ENCODE results near the gene PCTP. TPM values are rescaled to one million over a fixed set of nuclear protein-coding genes. Genes with fewer than 3 reads are reported as not detected.

PCTP gene
- total RNA-seq, 8 experiments from 2014 or later: 4.6 to 21.0 (median 13.0) TPM

GRCh38 chr17:55730380-55730779 is 20.5 kb upstream of the PCTP start:
- in situ Hi-C loops (cut with MboI; ENCODE audit: low pct_unique_long_range_greater_than_20kb in 2 of 9, low sequenced_read_pairs in 9 of 9, unreplicated experiment in 9 of 9): no loop called here
- Histone ChIP-seq H3K27ac (no peak overlapping the region), H3K4me1 (replicated peaks in 1 of 2) (peaks cover 23 to 24% of the 10 kb centered on the region in 2 donors), H3K4me3 (no peak overlapping the region)
- 0 to 100% (median 17%) methylated on average over 1 of the region's 1 CpG; no CpG with 5 or more reads in 3 of the 10 experiments for WGBS, 10 experiments
- ATAC-seq (replicated peaks in 6 of 8): no peak

GRCh38 chr17:55730808-55731207 is 20.0 kb upstream of the PCTP start:
- Histone ChIP-seq H3K4me1 (replicated peaks in 1 of 2) (peaks cover 23 to 24% of the 10 kb centered on the region in 2 donors), H3K4me3 (no peak overlapping the region), H3K27ac (no peak overlapping the region)
- no peak for ATAC-seq (replicated peaks in 6 of 8)
- in situ Hi-C loops (cut with MboI; ENCODE audit: low pct_unique_long_range_greater_than_20kb in 2 of 9, low sequenced_read_pairs in 9 of 9, unreplicated experiment in 9 of 9): no loop called here
- 0 to 100% (median 53%) methylated on average over 1 to 3 of the region's 3 CpGs for WGBS, 10 experiments

- peak overlapping the region in 1 of 5 donors; percentile 8 for H3K4me3 ChIP-seq
Measured at GRCh38 chr17:55731586-55732250, 19.1 kb upstream of the PCTP start.

GRCh38 chr17:55734128-55734781 is 16.6 kb upstream of the PCTP start:
- in situ Hi-C loops (cut with MboI; ENCODE audit: low pct_unique_long_range_greater_than_20kb in 2 of 9, low sequenced_read_pairs in 9 of 9, unreplicated experiment in 9 of 9): no loop called here

More at GRCh38 chr17:55731586-55732250, 19.1 kb upstream of the PCTP start:
- H3K27ac ChIP-seq: no peak overlapping the region
- WGBS, 10 experiments: 0 to 50% (median 13%) methylated on average over 1 to 9 of the region's 10 CpGs
- peak; percentile 63 to 93 (median 85) for ATAC-seq (replicated peaks in 6 of 8)
- peaks cover 23 to 24% of the 10 kb centered on the region in 2 donors for H3K4me1 ChIP-seq (replicated peaks in 1 of 2)
- in situ Hi-C loops (cut with MboI; ENCODE audit: low pct_unique_long_range_greater_than_20kb in 2 of 9, low sequenced_read_pairs in 9 of 9, unreplicated experiment in 9 of 9): no loop called here

GRCh38 chr17:55735731-55736405 is 15.0 kb upstream of the PCTP start:
- in situ Hi-C loops (cut with MboI; ENCODE audit: low pct_unique_long_range_greater_than_20kb in 2 of 9, low sequenced_read_pairs in 9 of 9, unreplicated experiment in 9 of 9): no loop called here
- Histone ChIP-seq H3K4me1 (replicated peaks in 1 of 2) (peaks cover 23 to 24% of the 10 kb centered on the region in 2 donors), H3K27ac (no peak overlapping the region), H3K4me3 (no peak overlapping the region)
- 20 to 54% (median 33%) methylated on average over 2 to 5 of the region's 5 CpGs for WGBS, 10 experiments
- no peak for ATAC-seq (replicated peaks in 6 of 8)

More at GRCh38 chr17:55734128-55734781, 16.6 kb upstream of the PCTP start:
- Histone ChIP-seq H3K27ac (no peak overlapping the region), H3K4me1 (replicated peaks in 1 of 2) (peaks cover 23 to 24% of the 10 kb centered on the region in 2 donors), H3K4me3 (no peak overlapping the region)
- WGBS, 10 experiments: 11 to 48% (median 21%) methylated on average over 2 to 4 of the region's 4 CpGs
- ATAC-seq (replicated peaks in 6 of 8): peak in 5 of 8 experiments; percentile 1 to 51 (median 33)

- no peak for ATAC-seq (replicated peaks in 6 of 8)
- Histone ChIP-seq H3K27ac (no peak overlapping the region), H3K4me1 (replicated peaks in 1 of 2) (peaks cover 9% of the 10 kb centered on the region in 2 donors), H3K4me3 (no peak overlapping the region)
- WGBS, 10 experiments: 35 to 92% (median 87%) methylated on average over 2 to 3 of the region's 4 CpGs; no CpG with 5 or more reads in 6 of the 10 experiments
- in situ Hi-C loops (cut with MboI; ENCODE audit: low pct_unique_long_range_greater_than_20kb in 2 of 9, low sequenced_read_pairs in 9 of 9, unreplicated experiment in 9 of 9): no loop called here
Measured at GRCh38 chr17:55737976-55738501, 12.8 kb upstream of the PCTP start.

- no peak overlapping the region for H3K27ac ChIP-seq
- ATAC-seq (replicated peaks in 6 of 8): peak in 3 of 8 experiments; percentile 62 to 96 (median 93)
- in situ Hi-C loops (cut with MboI; ENCODE audit: low pct_unique_long_range_greater_than_20kb in 2 of 9, low sequenced_read_pairs in 9 of 9, unreplicated experiment in 9 of 9): no loop called here
- no peak overlapping the region for H3K4me3 ChIP-seq
- 26 to 100% (median 79%) methylated on average over 2 to 9 of the region's 10 CpGs for WGBS, 10 experiments
- no peaks in the 10 kb centered on the region for H3K4me1 ChIP-seq (replicated peaks in 1 of 2)
Measured at GRCh38 chr17:55740511-55741355, 10.1 kb upstream of the PCTP start.

GRCh38 chr17:55741356-55741700 is 9.5 kb upstream of the PCTP start:
- 52 to 94% (median 81%) methylated on average over 1 to 3 of the region's 3 CpGs; no CpG with 5 or more reads in 2 of the 10 experiments for WGBS, 10 experiments
- Histone ChIP-seq H3K4me3 (no peak overlapping the region), H3K4me1 (replicated peaks in 1 of 2) (no peaks in the 10 kb centered on the region), H3K27ac (no peak overlapping the region)
- in situ Hi-C loops (cut with MboI; ENCODE audit: low pct_unique_long_range_greater_than_20kb in 2 of 9, low sequenced_read_pairs in 9 of 9, unreplicated experiment in 9 of 9): no loop called here
- ATAC-seq (replicated peaks in 6 of 8): no peak

- Histone ChIP-seq H3K4me1 (replicated peaks in 1 of 2) (no peaks in the 10 kb centered on the region), H3K27ac (no peak overlapping the region), H3K4me3 (no peak overlapping the region)
- WGBS, 10 experiments: 62 to 100% (median 80%) methylated on average over 3 to 12 of the region's 12 CpGs
- ATAC-seq (replicated peaks in 6 of 8): no peak
- in situ Hi-C loops (cut with MboI; ENCODE audit: low pct_unique_long_range_greater_than_20kb in 2 of 9, low sequenced_read_pairs in 9 of 9, unreplicated experiment in 9 of 9): no loop called here
Measured at GRCh38 chr17:55742272-55743102, 8.4 kb upstream of the PCTP start.

GRCh38 chr17:55743103-55743679 is 7.7 kb upstream of the PCTP start:
- Histone ChIP-seq H3K27ac (no peak overlapping the region), H3K4me3 (no peak overlapping the region), H3K4me1 (replicated peaks in 1 of 2) (no peaks in the 10 kb centered on the region)
- WGBS, 10 experiments: 20 to 100% (median 61%) methylated on average over 1 to 3 of the region's 3 CpGs; no CpG with 5 or more reads in 4 of the 10 experiments
- in situ Hi-C loops (cut with MboI; ENCODE audit: low pct_unique_long_range_greater_than_20kb in 2 of 9, low sequenced_read_pairs in 9 of 9, unreplicated experiment in 9 of 9): no loop called here
- peak in 5 of 8 experiments; percentile 32 to 93 (median 82) for ATAC-seq (replicated peaks in 6 of 8)

- WGBS, 10 experiments: 57 to 100% (median 100%) methylated on average over 1 of the region's 1 CpG; no CpG with 5 or more reads in 1 of the 10 experiments
- in situ Hi-C loops (cut with MboI; ENCODE audit: low pct_unique_long_range_greater_than_20kb in 2 of 9, low sequenced_read_pairs in 9 of 9, unreplicated experiment in 9 of 9): no loop called here
- no peak overlapping the region for H3K27ac ChIP-seq
- H3K4me1 ChIP-seq (replicated peaks in 1 of 2): no peaks in the 10 kb centered on the region
- no peak for ATAC-seq (replicated peaks in 6 of 8)
- H3K4me3 ChIP-seq: no peak overlapping the region
Measured at GRCh38 chr17:55745258-55745657, 5.6 kb upstream of the PCTP start.
